ENCODE results near the gene OBSCN.

- TF ChIP-seq CTCF (conservative IDR thresholded peaks at IDR 0.05; ENCODE audit: low read length): no peak
- no peak for TF ChIP-seq EZH2phosphoT487 (IDR thresholded peaks at IDR 0.05; ENCODE audit: borderline replicate concordance)
These were observed 74.6 kb downstream of the OBSCN start for GRCh38 chr1:228282329-228283042.
